Upper lobe of right lung (tissue), 1 donor: ENCODE measurements around the gene THSD4. TPM values are rescaled to one million over a fixed set of nuclear protein-coding genes. Genes with fewer than 3 reads are reported as not detected.

Source experiments
- ATAC-seq: fragments of 200-7000 bp; cut with Tn5 transposase; one replicate; pipeline ENCODE4 v1.9.1; 2020; ENCODE audit warnings: mild to moderate bottlenecking, moderate library complexity
- DNase-seq: peaks from one replicate; pipeline ENCODE4 v3.0.0-alpha.2; 2020
- H3K27ac ChIP-seq: fragments of 200-600 bp; one replicate; pipeline ENCODE4 v1.8.0; 2022
- H3K27me3 ChIP-seq: fragments of 200-600 bp; one replicate; pipeline ENCODE4 v1.8.0; 2022; ENCODE audit warnings: mild to moderate bottlenecking
- H3K36me3 ChIP-seq: fragments of 200-600 bp; one replicate; pipeline ENCODE4 v1.8.0; 2022
- H3K4me1 ChIP-seq: fragments of 200-600 bp; one replicate; pipeline ENCODE4 v1.8.0; 2022
- H3K4me3 ChIP-seq: fragments of 200-600 bp; one replicate; pipeline ENCODE4 v1.8.0; 2022; ENCODE audit warnings: mild to moderate bottlenecking
- H3K9me3 ChIP-seq: fragments of 200-600 bp; one replicate; pipeline ENCODE4 v1.8.0; 2022
- intact Hi-C: fragments of 100-400 bp; cut with DNase I; formaldehyde crosslinking; loops from one replicate; pipeline ENCODE4 v1.11.0; 2022
- total RNA-seq: library from RNA; stranded (reverse); fragmentation: NEBNext Ultra II Directional; extraction: Animal tissue kit (Norgen Biotek cat#: 25700); gene quantifications from one replicate; pipeline ENCODE4 v1.2.1, GENCODE V29; 2021
- TF ChIP-seq, protein P1 (sequence below): fragments of 200-600 bp; IDR thresholded peaks from one replicate; pipeline ENCODE4 v1.8.0; 2022; ENCODE audit warnings: antibody characterized with exemption
- donor health status: DM: no; HTN: yes; CAD: no; lungs with severe emphysema.

The THSD4 gene
- total RNA-seq, 1 donor from 2014 or later: 25.6 TPM

DNA sequence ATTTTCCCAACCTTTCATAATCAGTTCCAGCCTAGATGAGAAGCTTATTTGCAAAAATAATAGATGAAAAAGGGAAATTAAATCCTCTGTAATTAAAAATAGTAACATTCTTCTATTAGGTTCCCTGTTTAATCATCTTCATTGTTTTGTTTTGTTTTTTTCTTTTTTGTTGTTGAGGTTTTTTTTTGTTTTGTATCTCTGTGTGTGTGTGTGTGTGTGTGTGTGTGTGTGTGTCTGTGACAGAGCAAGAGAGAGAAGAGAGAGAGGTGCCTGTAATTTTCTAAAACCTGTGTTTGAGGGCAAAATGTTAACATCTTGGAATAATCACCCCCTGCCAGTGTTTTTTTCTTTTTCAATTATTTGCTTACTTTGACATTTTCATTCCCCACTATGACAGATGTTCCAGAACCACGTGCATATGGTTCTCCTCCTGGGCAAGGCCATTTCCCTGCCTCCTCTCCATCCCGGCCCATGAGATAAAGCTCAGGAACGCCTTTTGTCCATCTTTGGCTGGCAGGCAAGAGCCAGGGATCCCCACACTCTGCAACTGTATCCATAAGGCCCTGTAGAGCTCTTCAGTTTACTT is 573.3 kb downstream of the THSD4 start:
- H3K9me3 ChIP-seq: no peaks in the 10 kb centered on the region
- ATAC-seq: no peak
- peaks cover 16% of the 10 kb centered on the region for H3K4me1 ChIP-seq
- DNase-seq: no peak
- no peak overlapping the region for H3K4me3 ChIP-seq
- H3K27ac ChIP-seq: no peak overlapping the region
- H3K36me3 ChIP-seq: no peaks in the 10 kb centered on the region
- no peaks in the 10 kb centered on the region for H3K27me3 ChIP-seq
- intact Hi-C loops: no loop called here
- TF ChIP-seq, protein P1, sequence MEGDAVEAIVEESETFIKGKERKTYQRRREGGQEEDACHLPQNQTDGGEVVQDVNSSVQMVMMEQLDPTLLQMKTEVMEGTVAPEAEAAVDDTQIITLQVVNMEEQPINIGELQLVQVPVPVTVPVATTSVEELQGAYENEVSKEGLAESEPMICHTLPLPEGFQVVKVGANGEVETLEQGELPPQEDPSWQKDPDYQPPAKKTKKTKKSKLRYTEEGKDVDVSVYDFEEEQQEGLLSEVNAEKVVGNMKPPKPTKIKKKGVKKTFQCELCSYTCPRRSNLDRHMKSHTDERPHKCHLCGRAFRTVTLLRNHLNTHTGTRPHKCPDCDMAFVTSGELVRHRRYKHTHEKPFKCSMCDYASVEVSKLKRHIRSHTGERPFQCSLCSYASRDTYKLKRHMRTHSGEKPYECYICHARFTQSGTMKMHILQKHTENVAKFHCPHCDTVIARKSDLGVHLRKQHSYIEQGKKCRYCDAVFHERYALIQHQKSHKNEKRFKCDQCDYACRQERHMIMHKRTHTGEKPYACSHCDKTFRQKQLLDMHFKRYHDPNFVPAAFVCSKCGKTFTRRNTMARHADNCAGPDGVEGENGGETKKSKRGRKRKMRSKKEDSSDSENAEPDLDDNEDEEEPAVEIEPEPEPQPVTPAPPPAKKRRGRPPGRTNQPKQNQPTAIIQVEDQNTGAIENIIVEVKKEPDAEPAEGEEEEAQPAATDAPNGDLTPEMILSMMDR: no peak

DNA sequence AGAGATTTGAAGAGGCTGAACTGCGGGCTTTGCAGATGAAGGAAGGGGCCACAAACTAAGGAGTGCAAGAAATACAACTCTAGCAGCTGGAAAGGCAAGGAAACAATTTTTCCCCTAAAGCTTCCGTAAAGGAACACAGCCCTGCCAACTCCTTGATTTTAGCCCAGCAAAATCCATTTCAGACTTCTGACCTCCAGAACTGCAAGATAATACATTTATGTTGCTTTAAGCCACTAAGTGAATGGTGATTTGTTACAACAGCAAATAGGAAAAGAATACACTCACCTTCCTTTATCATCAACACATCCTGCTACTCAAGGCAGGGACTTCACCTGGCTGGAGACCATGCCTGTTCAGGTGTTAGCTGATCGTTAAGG is 575.8 kb downstream of the THSD4 start:
- ATAC-seq (no peak), DNase-seq (no peak)
- Histone ChIP-seq H3K4me1 (peaks cover 16% of the 10 kb centered on the region), H3K27me3 (no peaks in the 10 kb centered on the region), H3K27ac (peak overlapping the region; percentile 59), H3K36me3 (no peaks in the 10 kb centered on the region), H3K9me3 (no peaks in the 10 kb centered on the region), H3K4me3 (no peak overlapping the region)
- intact Hi-C loops: no loop called here
- TF ChIP-seq, protein P1: no peak

DNA sequence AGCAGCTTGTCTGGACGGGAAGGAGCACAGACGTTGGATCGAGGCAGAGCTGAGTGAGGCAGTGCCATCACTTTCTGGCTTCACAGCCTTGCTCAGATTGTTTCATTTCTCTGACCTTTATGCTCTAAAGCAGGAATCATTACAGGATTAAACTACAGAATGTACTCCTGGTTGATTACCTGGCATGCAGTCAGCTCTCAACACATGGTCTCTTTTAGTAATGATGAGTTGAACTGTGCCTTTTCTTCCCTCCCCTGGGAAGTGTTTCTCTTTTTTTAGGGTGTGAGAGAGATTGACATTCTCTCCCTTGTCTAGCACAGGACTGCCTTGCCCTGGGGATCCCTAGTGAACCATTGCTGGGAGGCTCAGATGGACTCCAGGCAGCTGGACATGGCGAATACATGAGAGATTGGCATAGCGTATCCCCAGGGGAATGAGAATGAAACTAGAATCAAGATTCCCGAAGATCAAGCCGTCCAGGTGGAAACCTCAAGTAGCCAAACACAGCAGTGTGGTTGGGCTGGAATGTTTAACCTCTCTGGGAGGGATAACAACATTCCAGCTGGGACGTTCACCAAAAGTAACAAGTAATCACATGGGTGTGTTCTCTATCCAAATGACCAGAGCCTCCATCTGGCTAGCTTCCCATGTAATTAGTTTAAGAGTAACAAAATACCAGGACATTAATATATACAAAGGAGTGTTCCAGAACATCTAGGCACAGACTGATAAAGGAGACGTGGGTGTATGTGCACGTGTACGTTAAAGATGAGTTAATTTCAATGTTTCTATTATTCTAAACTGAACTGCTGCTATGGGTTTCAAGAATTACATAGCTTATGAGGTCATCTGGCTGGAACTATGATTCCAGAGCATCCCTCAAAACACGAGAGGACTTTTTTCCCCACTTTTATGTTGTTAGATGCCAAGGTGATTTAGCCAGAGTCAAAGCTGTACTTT is 576.5 kb downstream of the THSD4 start:
- DNase-seq (no peak), ATAC-seq (peak; percentile 84)
- intact Hi-C loops: no loop called here
- Histone ChIP-seq H3K9me3 (no peaks in the 10 kb centered on the region), H3K4me1 (peaks cover 16% of the 10 kb centered on the region), H3K27me3 (no peaks in the 10 kb centered on the region), H3K4me3 (no peak overlapping the region), H3K27ac (peak overlapping the region; percentile 59), H3K36me3 (no peaks in the 10 kb centered on the region)
- TF ChIP-seq, protein P1: no peak

DNA sequence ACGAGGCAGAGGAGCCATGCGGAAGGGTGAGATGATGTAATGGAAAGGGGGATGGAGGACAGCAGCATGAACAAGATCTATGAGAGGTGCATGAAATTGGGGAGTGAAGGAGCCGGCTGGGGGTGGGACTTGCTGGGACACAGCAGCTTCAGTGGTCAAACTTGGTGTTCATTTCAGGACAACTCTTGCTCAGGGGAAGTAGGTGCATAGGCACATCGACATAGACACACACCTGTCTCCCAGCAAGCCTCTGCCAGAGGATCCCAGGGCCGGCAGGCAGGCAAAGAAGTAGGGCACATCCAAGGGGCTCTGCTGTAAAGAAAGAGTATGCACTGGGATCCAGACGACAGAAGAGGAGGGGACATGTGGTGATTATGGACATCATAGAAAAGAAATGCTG is 582.0 kb downstream of the THSD4 start:
- intact Hi-C loops: no loop called here
- Histone ChIP-seq H3K4me1 (peaks cover 4% of the 10 kb centered on the region), H3K27ac (no peak overlapping the region), H3K27me3 (no peaks in the 10 kb centered on the region), H3K4me3 (no peak overlapping the region), H3K36me3 (no peaks in the 10 kb centered on the region), H3K9me3 (no peaks in the 10 kb centered on the region)
- ATAC-seq (no peak), DNase-seq (no peak)
- TF ChIP-seq, protein P1: no peak

DNA sequence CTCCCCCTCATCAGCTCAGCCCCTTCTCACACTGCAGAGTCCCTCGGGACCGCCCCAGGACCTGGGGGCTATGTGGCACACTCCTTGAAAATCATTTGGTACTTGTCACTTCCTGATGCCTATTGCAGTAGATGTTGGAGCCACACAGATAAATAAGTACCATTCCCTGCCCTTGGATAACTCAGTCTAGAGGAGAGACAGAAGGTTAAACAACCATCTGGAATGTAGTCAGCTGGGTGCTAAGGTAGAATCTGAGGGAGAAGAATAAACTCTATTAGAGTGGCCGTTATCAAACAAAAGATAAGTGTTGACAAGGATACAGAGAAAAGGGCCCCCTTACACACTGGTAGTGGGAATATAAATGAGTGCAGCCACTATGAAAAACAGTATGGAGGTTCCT is 582.8 kb downstream of the THSD4 start:
- Histone ChIP-seq H3K4me3 (no peak overlapping the region), H3K36me3 (no peaks in the 10 kb centered on the region), H3K27ac (no peak overlapping the region), H3K4me1 (no peaks in the 10 kb centered on the region), H3K9me3 (no peaks in the 10 kb centered on the region), H3K27me3 (no peaks in the 10 kb centered on the region)
- ATAC-seq (peak; percentile 19), DNase-seq (no peak)
- intact Hi-C loops: no loop called here
- TF ChIP-seq, protein P1: no peak
